HEK293 (cell line): ENCODE results near the gene DNAJC6.

Experiments used
- EGR2 ChIP-seq: fragments of 450-650 bp; formaldehyde crosslinking; IDR thresholded peaks from 2 replicates; pipeline ENCODE4 v1.5.1; 2016; ENCODE audit warnings: low read depth, missing biosample characterization, missing genetic modification characterization
- GLIS2 ChIP-seq: fragments of 450-650 bp; formaldehyde crosslinking; IDR thresholded peaks from 2 replicates; pipeline ENCODE4 v1.5.1; 2016; ENCODE audit warnings: missing biosample characterization, missing genetic modification characterization
- KLF1 ChIP-seq: fragments of 450-650 bp; formaldehyde crosslinking; IDR thresholded peaks from 2 replicates; pipeline ENCODE4 v1.5.1; 2016; ENCODE audit warnings: missing biosample characterization, missing genetic modification characterization
- KLF17 ChIP-seq: fragments of 450-650 bp; formaldehyde crosslinking; IDR thresholded peaks from 2 replicates; pipeline ENCODE4 v1.5.1; 2016; ENCODE audit warnings: missing biosample characterization, missing genetic modification characterization
- KLF8 ChIP-seq: fragments of 450-650 bp; formaldehyde crosslinking; IDR thresholded peaks from 2 replicates; pipeline ENCODE4 v1.5.1; 2016; ENCODE audit warnings: missing biosample characterization, missing genetic modification characterization
- PRDM1 ChIP-seq: fragments of 450-650 bp; formaldehyde crosslinking; IDR thresholded peaks from 2 replicates; pipeline ENCODE4; 2016; ENCODE audit warnings: missing biosample characterization, missing genetic modification characterization
- PRDM2 ChIP-seq: fragments of 450-650 bp; formaldehyde crosslinking; IDR thresholded peaks from 2 replicates; pipeline ENCODE4 v1.5.1; 2016; ENCODE audit warnings: missing biosample characterization, missing genetic modification characterization, borderline replicate concordance
- SCRT1 ChIP-seq: fragments of 450-650 bp; formaldehyde crosslinking; IDR thresholded peaks from 2 replicates; pipeline ENCODE4 v1.5.1; 2016; ENCODE audit warnings: missing biosample characterization, missing genetic modification characterization, borderline replicate concordance
- SP3 ChIP-seq: fragments of 450-650 bp; formaldehyde crosslinking; IDR thresholded peaks from 2 replicates; pipeline ENCODE4 v1.5.1; 2016; ENCODE audit warnings: missing biosample characterization, missing genetic modification characterization
- SP7 ChIP-seq: fragments of 450-650 bp; formaldehyde crosslinking; IDR thresholded peaks from 2 replicates; pipeline ENCODE4 v1.5.1; 2016; ENCODE audit warnings: missing biosample characterization, missing genetic modification characterization
- ZBTB17 ChIP-seq: fragments of 450-650 bp; formaldehyde crosslinking; IDR thresholded peaks from 2 replicates; pipeline ENCODE4 v1.5.1; 2016; ENCODE audit warnings: missing biosample characterization, missing genetic modification characterization
- ZFP69B ChIP-seq: fragments of 450-650 bp; formaldehyde crosslinking; IDR thresholded peaks from 2 replicates; pipeline ENCODE4 v1.5.1; 2016; ENCODE audit warnings: missing biosample characterization, missing genetic modification characterization
- ZNF202 ChIP-seq: fragments of 450-650 bp; formaldehyde crosslinking; IDR thresholded peaks from 2 replicates; pipeline ENCODE4 v1.5.1; 2016; ENCODE audit warnings: missing biosample characterization, missing genetic modification characterization, borderline replicate concordance
- ZNF350 ChIP-seq: fragments of 450-650 bp; formaldehyde crosslinking; IDR thresholded peaks from 2 replicates; pipeline ENCODE4 v1.5.0; 2017; ENCODE audit warnings: missing biosample characterization, mild to moderate bottlenecking, missing genetic modification characterization
- ZNF416 ChIP-seq: fragments of 450-650 bp; formaldehyde crosslinking; IDR thresholded peaks from 2 replicates; pipeline ENCODE4 v1.5.1; 2016; ENCODE audit warnings: missing biosample characterization, missing genetic modification characterization
- ZNF501 ChIP-seq: fragments of 450-650 bp; formaldehyde crosslinking; IDR thresholded peaks from 2 replicates; pipeline ENCODE4 v1.5.1; 2016; ENCODE audit warnings: missing biosample characterization, missing genetic modification characterization
- ZNF600 ChIP-seq: fragments of 450-650 bp; formaldehyde crosslinking; IDR thresholded peaks from 2 replicates; pipeline ENCODE4 v1.5.1; 2016; ENCODE audit warnings: missing biosample characterization, missing genetic modification characterization
- ZNF629 ChIP-seq: fragments of 450-650 bp; formaldehyde crosslinking; IDR thresholded peaks from 2 replicates; pipeline ENCODE4 v1.5.1; 2017; ENCODE audit warnings: missing biosample characterization, missing genetic modification characterization
- ZSCAN4 ChIP-seq: fragments of 450-650 bp; formaldehyde crosslinking; IDR thresholded peaks from 2 replicates; pipeline ENCODE4 v1.5.1; 2017; ENCODE audit warnings: missing biosample characterization, missing genetic modification characterization

DNAJC6 gene

GRCh38 chr1:65419681-65420589 lies 110.6 kb downstream of the DNAJC6 start (continued):
- peak; percentile 98 for TF ChIP-seq ZBTB17 (tag by site-specific recombination)
- peak; percentile 93 for TF ChIP-seq SP3 (tag by site-specific recombination)
- TF ChIP-seq ZFP69B, result peak; percentile 87
- TF ChIP-seq ZNF416 (tag by site-specific recombination), result no peak
- TF ChIP-seq ZNF350 (tag by site-specific recombination), result no peak
- TF ChIP-seq KLF17 (tag by site-specific recombination), result peak; percentile 15; the same call in 1 of the 2 replicates
- TF ChIP-seq GLIS2, result peak; percentile 83
- no peak for TF ChIP-seq PRDM2 (tag by site-specific recombination)
- TF ChIP-seq KLF8 (tag by site-specific recombination), result peak; percentile 68
- TF ChIP-seq KLF1 (tag by site-specific recombination), result peak; percentile 29; the same call in 1 of the 2 replicates
- TF ChIP-seq ZNF501, result peak; percentile 65; the same call in 1 of the 2 replicates
- TF ChIP-seq ZSCAN4 (tag by site-specific recombination), result peak; percentile 76
- peak; percentile 95 for TF ChIP-seq ZNF600 (tag by site-specific recombination)
- peak; percentile 51 for TF ChIP-seq SP7 (tag by site-specific recombination)
- no peak for TF ChIP-seq ZNF202 (tag by site-specific recombination)
- TF ChIP-seq PRDM1, result peak; percentile 80
- peak; percentile 71 for TF ChIP-seq EGR2
- TF ChIP-seq ZNF629, result peak; percentile 40; the same call in 1 of the 2 replicates
- no peak for TF ChIP-seq SCRT1 (tag by site-specific recombination)
- TF ChIP-seq, all 188 proteins: peak for 36
